ENCODE measurements around the gene DCAF17. TPM values are rescaled to one million over a fixed set of nuclear protein-coding genes. Genes with fewer than 3 reads are reported as not detected.

Gene DCAF17
- total and polyA plus RNA-seq, 10 donors, result 3.0 to 36.5 (median 19.1) TPM

DNA sequence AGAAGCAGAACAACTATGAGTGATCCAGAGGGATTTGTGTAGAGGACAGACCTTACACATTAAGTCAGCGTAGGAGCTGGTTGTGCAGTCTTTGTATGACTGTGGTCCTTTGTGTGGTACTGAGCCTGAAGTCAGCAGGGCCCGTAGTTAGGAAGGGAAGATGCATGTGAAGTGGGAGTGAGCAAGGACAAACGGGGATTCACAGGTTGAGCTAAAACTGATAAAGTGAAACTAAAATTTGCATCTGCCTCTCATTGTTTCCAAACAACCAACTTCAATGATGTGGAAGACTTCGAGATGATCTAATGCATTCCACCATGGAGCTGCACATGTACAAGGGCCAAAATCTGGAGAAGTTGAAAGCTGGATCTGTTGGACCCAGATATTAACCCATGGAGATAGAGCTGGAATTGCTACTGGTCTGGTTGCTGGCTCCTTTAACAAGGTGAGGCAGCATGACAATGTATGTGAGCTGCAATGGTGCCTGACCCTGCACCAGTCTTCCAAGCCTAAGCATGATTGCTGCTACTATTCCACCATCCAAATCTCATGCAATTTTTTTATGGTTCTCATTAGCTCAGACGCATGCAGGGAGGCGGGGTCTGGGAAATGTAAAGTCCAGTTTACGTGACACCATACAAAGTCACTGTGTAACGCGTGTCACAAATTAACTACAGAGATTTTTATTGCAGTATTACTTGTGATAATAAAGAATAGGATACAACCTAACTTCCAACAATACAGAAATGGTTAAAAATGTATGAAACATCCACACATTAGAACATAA lies 76.1 kb downstream of the DCAF17 start:
- Histone ChIP-seq H3K36me3 (no peaks in the 10 kb centered on the region), H3K4me3 (no peak overlapping the region), H3K27me3 (replicated peaks in 1 of 7) (no peaks in the 10 kb centered on the region), H3K27ac (no peak overlapping the region), H3K4me1 (peaks cover 0 to 24% (median 0%) of the 10 kb centered on the region in 6 donors), H3K9me3 (no peaks in the 10 kb centered on the region)
- no peak for TF ChIP-seq POLR2AphosphoS5 (IDR thresholded peaks at IDR 0.05)
- TF ChIP-seq, protein P1, sequence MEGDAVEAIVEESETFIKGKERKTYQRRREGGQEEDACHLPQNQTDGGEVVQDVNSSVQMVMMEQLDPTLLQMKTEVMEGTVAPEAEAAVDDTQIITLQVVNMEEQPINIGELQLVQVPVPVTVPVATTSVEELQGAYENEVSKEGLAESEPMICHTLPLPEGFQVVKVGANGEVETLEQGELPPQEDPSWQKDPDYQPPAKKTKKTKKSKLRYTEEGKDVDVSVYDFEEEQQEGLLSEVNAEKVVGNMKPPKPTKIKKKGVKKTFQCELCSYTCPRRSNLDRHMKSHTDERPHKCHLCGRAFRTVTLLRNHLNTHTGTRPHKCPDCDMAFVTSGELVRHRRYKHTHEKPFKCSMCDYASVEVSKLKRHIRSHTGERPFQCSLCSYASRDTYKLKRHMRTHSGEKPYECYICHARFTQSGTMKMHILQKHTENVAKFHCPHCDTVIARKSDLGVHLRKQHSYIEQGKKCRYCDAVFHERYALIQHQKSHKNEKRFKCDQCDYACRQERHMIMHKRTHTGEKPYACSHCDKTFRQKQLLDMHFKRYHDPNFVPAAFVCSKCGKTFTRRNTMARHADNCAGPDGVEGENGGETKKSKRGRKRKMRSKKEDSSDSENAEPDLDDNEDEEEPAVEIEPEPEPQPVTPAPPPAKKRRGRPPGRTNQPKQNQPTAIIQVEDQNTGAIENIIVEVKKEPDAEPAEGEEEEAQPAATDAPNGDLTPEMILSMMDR (IDR thresholded peaks at IDR 0.05 in 8 of 11, conservative IDR thresholded peaks at IDR 0.05 in 3 of 11), result no peak
- WGBS, 5 donors, result 82 to 91% (median 84%) methylated on average over 9 of the region's 9 CpGs
- intact Hi-C loops (cut with DNase I; ENCODE audit: low total_unique reads), result no loop called here
- no peak for DNase-seq

DNA sequence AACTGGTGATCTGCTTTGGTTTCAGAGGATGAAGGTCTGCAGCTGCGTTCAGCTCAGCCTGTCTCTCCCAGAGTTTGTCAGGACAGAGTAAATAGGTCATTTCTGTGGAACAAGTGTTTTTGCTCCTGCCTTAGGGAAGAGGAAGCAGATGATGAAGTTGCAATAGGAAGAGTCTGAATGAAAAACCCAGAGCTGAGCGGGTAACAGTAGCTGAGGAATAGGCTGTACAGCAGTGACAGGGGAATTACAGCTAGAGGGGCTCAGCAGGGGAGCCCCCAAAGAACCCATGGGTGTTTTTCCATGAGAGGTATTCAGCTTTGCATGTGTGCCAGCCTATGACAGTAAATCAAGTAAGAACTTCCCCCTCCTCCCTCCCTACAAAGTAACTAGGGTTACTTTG lies 78.0 kb downstream of the DCAF17 start:
- intact Hi-C loops (cut with DNase I; ENCODE audit: low total_unique reads), result no loop called here
- Histone ChIP-seq H3K27me3 (replicated peaks in 1 of 7) (no peaks in the 10 kb centered on the region), H3K27ac (no peak overlapping the region), H3K36me3 (no peaks in the 10 kb centered on the region), H3K9me3 (no peaks in the 10 kb centered on the region), H3K4me1 (peaks cover 0 to 24% (median 0%) of the 10 kb centered on the region in 6 donors), H3K4me3 (no peak overlapping the region)
- no peak for TF ChIP-seq POLR2A (IDR thresholded peaks at IDR 0.05)
- TF ChIP-seq POLR2AphosphoS5 (IDR thresholded peaks at IDR 0.05), result no peak
- TF ChIP-seq, protein P1 (IDR thresholded peaks at IDR 0.05 in 8 of 11, conservative IDR thresholded peaks at IDR 0.05 in 3 of 11), result no peak
- 19 to 58% (median 35%) methylated on average over 2 of the region's 2 CpGs for WGBS, 5 donors
- DNase-seq, result no peak

DNA sequence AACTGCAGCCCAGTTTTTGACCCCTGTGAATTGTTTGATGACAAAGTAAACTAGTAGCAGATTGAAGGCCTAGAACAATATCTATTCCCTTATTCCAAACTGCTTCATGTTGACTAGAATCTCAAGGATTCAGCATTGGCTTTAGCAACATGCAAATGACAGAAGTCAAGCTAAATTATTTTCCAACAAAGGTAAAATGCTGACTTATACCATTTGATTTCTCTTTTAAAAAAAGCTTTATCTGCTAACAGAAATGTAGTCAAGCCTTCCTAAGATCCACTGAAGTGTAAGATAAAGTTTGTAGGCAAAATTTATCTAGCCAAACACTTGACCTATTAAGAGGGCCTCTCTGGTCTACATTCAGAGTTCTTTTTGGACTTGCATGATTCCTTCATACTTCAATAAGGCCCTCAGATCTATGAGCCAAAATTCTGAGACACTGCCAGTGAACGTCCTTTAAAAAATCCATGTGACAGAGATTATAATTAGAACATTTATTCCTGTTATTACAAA lies 78.7 kb downstream of the DCAF17 start:
- no peak for DNase-seq
- intact Hi-C loops (cut with DNase I; ENCODE audit: low total_unique reads), result no loop called here
- 44 to 82% (median 77%) methylated on average over 1 of the region's 1 CpG for WGBS, 5 donors
- peaks cover 0 to 24% (median 0%) of the 10 kb centered on the region in 6 donors for H3K4me1 ChIP-seq
- no peak overlapping the region for H3K27ac ChIP-seq
- H3K9me3 ChIP-seq, result no peaks in the 10 kb centered on the region
- H3K36me3 ChIP-seq, result no peaks in the 10 kb centered on the region
- no peaks in the 10 kb centered on the region for H3K27me3 ChIP-seq (replicated peaks in 1 of 7)
- no peak overlapping the region for H3K4me3 ChIP-seq
- TF ChIP-seq, protein P1 (IDR thresholded peaks at IDR 0.05 in 8 of 11, conservative IDR thresholded peaks at IDR 0.05 in 3 of 11), result no peak
- TF ChIP-seq POLR2A (IDR thresholded peaks at IDR 0.05), result no peak
- TF ChIP-seq POLR2AphosphoS5 (IDR thresholded peaks at IDR 0.05), result no peak

DNA sequence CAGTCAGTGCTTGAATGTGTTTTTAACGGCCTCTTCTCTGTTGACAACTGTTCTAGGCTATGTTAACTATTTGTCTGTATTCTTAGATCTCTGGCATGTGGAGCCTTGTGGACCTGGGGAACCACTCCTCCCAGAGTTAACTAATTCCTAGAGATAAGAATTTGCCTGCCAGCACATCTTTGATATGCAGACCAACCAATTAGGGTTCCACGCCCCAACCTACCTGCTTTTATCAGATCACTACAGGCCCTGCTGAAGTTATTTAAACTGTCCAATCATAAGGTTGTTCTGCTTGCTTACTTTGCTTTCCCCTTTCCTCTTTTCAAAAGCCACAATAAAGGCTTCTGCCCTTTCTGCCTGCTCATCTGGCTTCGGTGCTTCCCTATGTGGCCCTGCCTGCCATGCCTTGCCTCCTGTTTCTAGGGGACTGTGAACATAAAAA lies 79.7 kb downstream of the DCAF17 start:
- H3K27me3 ChIP-seq (replicated peaks in 1 of 7), result no peaks in the 10 kb centered on the region
- no peak for TF ChIP-seq POLR2AphosphoS5 (IDR thresholded peaks at IDR 0.05)
- TF ChIP-seq, protein P1 (IDR thresholded peaks at IDR 0.05 in 8 of 11, conservative IDR thresholded peaks at IDR 0.05 in 3 of 11), result no peak
- TF ChIP-seq POLR2A (IDR thresholded peaks at IDR 0.05), result no peak
- H3K4me1 ChIP-seq, result peaks cover 0 to 24% (median 0%) of the 10 kb centered on the region in 6 donors
- H3K4me3 ChIP-seq, result no peak overlapping the region
- intact Hi-C loops (cut with DNase I; ENCODE audit: low total_unique reads), result no loop called here
- DNase-seq, result no peak
- WGBS, 5 donors, result 27 to 44% (median 39%) methylated on average over 3 of the region's 3 CpGs
- no peaks in the 10 kb centered on the region for H3K9me3 ChIP-seq
- H3K27ac ChIP-seq, result no peak overlapping the region
- H3K36me3 ChIP-seq, result no peaks in the 10 kb centered on the region

Data from spleen (tissue), 11 donors.